ENCODE measurements around the gene JAM3. TPM values are rescaled to one million over a fixed set of nuclear protein-coding genes. Genes with fewer than 3 reads are reported as not detected.

Gene JAM3
- total RNA-seq, 1 experiment from 2014 or later = 36.5 TPM

- Histone ChIP-seq H3K9me3 (ENCODE audit: control insufficient read depth, low read depth, low read length) (peaks cover 21% of the 10 kb centered on the region), H3K4ac (ENCODE audit: low read depth, low read length) (no peak overlapping the region), H3K23ac (ENCODE audit: insufficient read length, low read depth, low read length) (no peak overlapping the region), H3T11ph (ENCODE audit: low read length) (no peak overlapping the region), H3K27ac (ENCODE audit: insufficient read length, low read depth, low read length) (no peak overlapping the region), H2BK120ac (ENCODE audit: low read depth, low read length, poor library complexity, severe bottlenecking) (no peak overlapping the region), H4K8ac (replicated peaks; ENCODE audit: insufficient read length, low read depth, low read length) (no peak overlapping the region), H2BK5ac (ENCODE audit: insufficient read length, low read length) (no peak overlapping the region), H3K27me3 (ENCODE audit: insufficient read depth, low read length) (no peaks in the 10 kb centered on the region), H3K79me2 (ENCODE audit: insufficient read depth, low read length) (no peaks in the 10 kb centered on the region), H3K9ac (ENCODE audit: extremely low read depth, insufficient read length, low read length) (no peak overlapping the region), H2BK15ac (ENCODE audit: low read depth, low read length) (no peak overlapping the region), H3K56ac (ENCODE audit: insufficient read length, low read depth, low read length) (no peak overlapping the region), H3K23me2 (ENCODE audit: insufficient read length, low read depth, low read length, poor library complexity, severe bottlenecking) (no peaks in the 10 kb centered on the region), H3K14ac (ENCODE audit: insufficient read depth, low read length) (no peak overlapping the region), H4K20me1 (ENCODE audit: control insufficient read depth, insufficient read depth, insufficient read length) (no peaks in the 10 kb centered on the region), H2BK12ac (ENCODE audit: insufficient read length, low read depth, low read length) (peak overlapping the region; percentile 51), H2AFZ (ENCODE audit: low read length) (no peak overlapping the region), H4K5ac (ENCODE audit: insufficient read length, low read depth, low read length) (no peak overlapping the region), H2AK5ac (ENCODE audit: insufficient read length, low read length) (no peak overlapping the region), H3K4me2 (ENCODE audit: insufficient read depth, insufficient read length, low read length) (no peak overlapping the region), H4K91ac (ENCODE audit: insufficient read length, low read depth, low read length) (no peak overlapping the region), H2BK20ac (ENCODE audit: low read depth, low read length, poor library complexity, severe bottlenecking) (no peak overlapping the region), H3K18ac (ENCODE audit: insufficient read length, low read depth, low read length) (no peak overlapping the region), H3K4me1 (ENCODE audit: insufficient read depth, low read length) (no peaks in the 10 kb centered on the region), H3K79me1 (ENCODE audit: insufficient read depth, low read depth, low read length, poor library complexity, severe bottlenecking) (no peaks in the 10 kb centered on the region)
- Mint-ChIP-seq H3K36me3 (ENCODE audit: insufficient read depth in 1 of 3, low read depth in 3 of 3) (peaks cover 51 to 56% (median 55%) of the 10 kb centered on the region in 3 experiments), H3K27ac (peak overlapping the region; percentile 13 to 74 (median 53); a peak in 4 of 7 replicates), H3K4me1 (peaks cover 3 to 5% of the 10 kb centered on the region in 2 experiments; a peak in 3 of 4 replicates), H3K9me3 (peaks cover 46 to 47% of the 10 kb centered on the region in 2 experiments), H3K4me3 (no peak overlapping the region; a peak in 1 of 5 replicates), H3K27me3 (ENCODE audit: low read depth) (peaks cover 2% of the 10 kb centered on the region)
- no CpG with 5 or more reads among the region's 12 CpGs for WGBS (ENCODE audit: extremely low coverage, insufficient read length, low lambda C conversion rate)
- no peak for TF ChIP-seq CTCF (conservative IDR thresholded peaks at IDR 0.05)
- DNase-seq = no peak
These were observed 70.5 kb downstream of the JAM3 start for GRCh38 chr11:134139303-134139872.

All from H9 (cell line).